GM12878 (cell line): ENCODE results near the gene FAM184B. TPM values are rescaled to one million over a fixed set of nuclear protein-coding genes. Genes with fewer than 3 reads are reported as not detected.

Experiments used
- ATAC-seq: fragments of 200-7000 bp; cut with Tn5 transposase; 3 replicates; pipeline ENCODE4 v1.9.1; 2020; ENCODE audit warnings: mild to moderate bottlenecking, moderate library complexity
- BruUV-seq: library from RNA; stranded (reverse); fragments of 400-500 nt; replicated peaks from 2 replicates; lab custom pipeline; 2021; lab: Mats Ljungman, UMichigan
- CTCF ChIA-PET: fragments of 300-600 bp; sonication (Branson Sonifier 250); formaldehyde crosslinking; extraction: SDS; loops from one replicate; lab custom pipeline; 2021; ENCODE audit warnings: inconsistent platforms; lab: Yijun Ruan, JAX
- POLR2A ChIA-PET: fragments of 350-600 bp; formaldehyde crosslinking; extraction: SDS; loops from one replicate; lab custom pipeline; 2021; ENCODE audit warnings: inconsistent platforms; lab: Charles Lee
- RAD21 ChIA-PET: fragments of 300-600 bp; sonication (Branson Sonifier 250); formaldehyde crosslinking; loops from one replicate; lab custom pipeline; 2023; ENCODE audit warnings: antibody characterized with exemption; ENCODE audit not compliant: unreplicated experiment; lab: Charles Lee
- SMC1A ChIA-PET: fragments of 300-600 bp; sonication (Branson Sonifier 250); formaldehyde crosslinking; loops from one replicate; lab custom pipeline; 2023; ENCODE audit not compliant: unreplicated experiment, uncharacterized antibody; lab: Charles Lee
- DNase-seq: peaks from one replicate; pipeline ENCODE4 v3.0.0-alpha.2; 2011; ENCODE audit warnings: low read depth, low spot score
- FAIRE-seq: peaks from 3 replicates; lab custom pipeline; 2011; peaks lifted over from hg19 to GRCh38; lab: Jason Lieb, UNC
- H2AFZ ChIP-seq: 2 replicates; pipeline ENCODE4 v1.6.0; 2011; ENCODE audit warnings: low read depth, low read length, control low read depth; ENCODE audit not compliant: control insufficient read depth
- H3K27ac ChIP-seq: 2 replicates; pipeline ENCODE4 v1.5.1; 2011; ENCODE audit warnings: control low read depth; ENCODE audit not compliant: control insufficient read depth, insufficient read depth
- H3K27me3 ChIP-seq, 2 experiments: replicated peaks in 1 of 2; 2 replicates each; pipeline versions ENCODE4 v1.6.0 to v1.6.1; 2011; ENCODE audit warnings: low read length in 1 of 2; ENCODE audit not compliant: control insufficient read depth in 2 of 2, insufficient read depth in 2 of 2
- H3K36me3 ChIP-seq, 2 experiments: 2 replicates each; pipeline ENCODE4 v1.5.1; 2011; ENCODE audit warnings: low read length in 1 of 2; ENCODE audit not compliant: control insufficient read depth in 2 of 2, insufficient read depth in 2 of 2
- H3K4me1 ChIP-seq: 2 replicates; pipeline ENCODE4 v1.6.1; 2011; ENCODE audit warnings: mild to moderate bottlenecking, low read length, moderate library complexity, mixed read lengths; ENCODE audit not compliant: control insufficient read depth, insufficient read depth
- H3K4me2 ChIP-seq: 2 replicates; pipeline ENCODE4 v1.6.0; 2011; ENCODE audit warnings: control low read depth; ENCODE audit not compliant: control insufficient read depth, insufficient read depth
- H3K4me3 ChIP-seq: fragments of 200-600 bp; sonication (generic); 2 replicates; pipeline ENCODE4 v1.5.1; 2016
- H3K79me2 ChIP-seq: 2 replicates; pipeline ENCODE4 v1.6.0; 2011; ENCODE audit warnings: low read length; ENCODE audit not compliant: control insufficient read depth, insufficient read depth
- H3K9ac ChIP-seq: 2 replicates; pipeline ENCODE4 v1.8.0; 2011; ENCODE audit warnings: low read length, control low read depth, mixed read lengths; ENCODE audit not compliant: control insufficient read depth, insufficient read depth
- H3K9me3 ChIP-seq: replicated peaks from 3 replicates; pipeline ENCODE4 v1.5.1; 2011; ENCODE audit warnings: mild to moderate bottlenecking, low read length; ENCODE audit not compliant: control insufficient read depth, insufficient read depth
- H4K20me1 ChIP-seq: 2 replicates; pipeline ENCODE4 v1.6.0; 2011; ENCODE audit not compliant: control insufficient read depth, insufficient read depth
- E2F4 ChIP-seq: IDR thresholded peaks from 2 replicates; pipeline ENCODE4 v1.6.1; 2012; ENCODE audit warnings: low read depth, low read length, improper control_type of control experiment
- EP300 ChIP-seq, 2 experiments: fragments of 150-350 bp in 1 of 2; IDR thresholded peaks; 2 replicates each; pipeline ENCODE4 v1.6.1; 2011 to 2012; ENCODE audit warnings: low read depth in 2 of 2, low read length in 2 of 2, borderline replicate concordance in 1 of 2, improper control_type of control experiment in 1 of 2, inconsistent platforms in 1 of 2; ENCODE audit not compliant: control insufficient read depth in 1 of 2
- EZH2 ChIP-seq: IDR thresholded peaks from 2 replicates; pipeline ENCODE4 v1.6.1; 2012; ENCODE audit warnings: low read depth, mild to moderate bottlenecking, control low read depth, inconsistent platforms, low read length, borderline replicate concordance; ENCODE audit not compliant: control insufficient read depth
- KDM1A ChIP-seq: fragments of 200-600 bp; sonication (generic); IDR thresholded peaks from 2 replicates; pipeline ENCODE4 v1.6.1; 2016; ENCODE audit warnings: borderline replicate concordance
- MXI1 ChIP-seq: fragments of 150-350 bp; IDR thresholded peaks from 2 replicates; pipeline ENCODE4 v1.6.1; 2011; ENCODE audit warnings: low read depth, mild to moderate bottlenecking, inconsistent platforms, low read length, improper control_type of control experiment
- NBN ChIP-seq: fragments of 450-650 bp; IDR thresholded peaks from 2 replicates; pipeline ENCODE4 v1.6.1; 2016
- NFYB ChIP-seq: IDR thresholded peaks from 2 replicates; pipeline ENCODE4 v1.6.1; 2011; ENCODE audit warnings: low read depth, mild to moderate bottlenecking, low read length, improper control_type of control experiment, moderate library complexity; ENCODE audit not compliant: insufficient read depth
- TBL1XR1 ChIP-seq: IDR thresholded peaks from 2 replicates; pipeline ENCODE4 v1.6.1; 2012; ENCODE audit warnings: low read depth, low read length, improper control_type of control experiment
- YBX1 ChIP-seq: fragments of 450-650 bp; IDR thresholded peaks from 2 replicates; pipeline ENCODE4 v1.6.1; 2016; ENCODE audit warnings: antibody characterized with exemption
- ZBTB4 ChIP-seq: fragments of 450-650 bp; formaldehyde crosslinking; IDR thresholded peaks from 2 replicates; pipeline ENCODE4 v1.4.0; 2022; ENCODE audit warnings: mild to moderate bottlenecking, moderate library complexity
- ZNF217 ChIP-seq: fragments of 450-650 bp; IDR thresholded peaks from 2 replicates; pipeline ENCODE4 v1.6.1; 2017; ENCODE audit warnings: antibody characterized with exemption, mild to moderate bottlenecking
- WGBS: methylation state at CpG from one replicate; pipeline ENCODE4 v1.1.6; 2016; ENCODE audit warnings: low lambda C conversion rate; ENCODE audit not compliant: insufficient replicate concordance, insufficient coverage; ENCODE audit errors: missing lambda C conversion rate; 5-methylcytosine and 5-hydroxymethylcytosine counted together
- in situ Hi-C: fragments of 300-500 bp; cut with MboI; formaldehyde crosslinking; loops from 9 replicates; pipeline ENCODE4 v1.14.3; 2018; ENCODE audit warnings: mixed read lengths
- intact Hi-C: fragments of 100-400 bp; cut with micrococcal nuclease; formaldehyde crosslinking; loops from one replicate; pipeline ENCODE4 v1.14.2; 2022; ENCODE audit not compliant: unreplicated experiment
- polyA plus RNA-seq, 11 experiments: library from polyadenylated mRNA; depleted of rRNA in 4 of 11; unstranded in 6 of 11; stranded (reverse) in 5 of 11; fragments of >200 nt; fragmentation: Nextera tagmentation in 4 of 11; fragmentation: Illumina TruSeq in 1 of 11; extraction: Ambion mirVana in 4 of 11; extraction: Trizol in 1 of 11; gene quantifications; 1 replicate in 1 of 11; 2 replicates in 10 of 11; pipeline versions ENCODE4 v1.2.1 to v1.2.3, GENCODE V29; 2011 to 2016; ENCODE audit warnings: inconsistent platforms in 2 of 11, missing spikeins in 2 of 11, low read depth in 1 of 11
- total RNA-seq, 4 experiments: library from RNA; depleted of rRNA in 3 of 4; stranded (reverse); fragments of >200 nt in 3 of 4; fragmentation: Illumina TruSeq in 1 of 4; extraction: Trizol in 1 of 4; gene quantifications; 2 replicates each; pipeline versions ENCODE4 v1.2.1 to v1.2.3, GENCODE V29; 2013 to 2021
- TF ChIP-seq, protein P1 (sequence below): fragments of 450-650 bp; IDR thresholded peaks from 2 replicates; pipeline ENCODE4 v1.6.1; 2017; ENCODE audit warnings: mild to moderate bottlenecking, moderate library complexity
- TF ChIP-seq, protein P2 (sequence below): fragments of 150-350 bp; IDR thresholded peaks from 2 replicates; pipeline ENCODE4 v1.6.1; 2016; ENCODE audit warnings: low read depth, low read length

FAM184B gene
- total and polyA plus RNA-seq, 10 of the 15 experiments (the other 5 are each of a cell fraction or from before 2014, with no cell fraction given): under 0.01 TPM; not detected in 9

DNA sequence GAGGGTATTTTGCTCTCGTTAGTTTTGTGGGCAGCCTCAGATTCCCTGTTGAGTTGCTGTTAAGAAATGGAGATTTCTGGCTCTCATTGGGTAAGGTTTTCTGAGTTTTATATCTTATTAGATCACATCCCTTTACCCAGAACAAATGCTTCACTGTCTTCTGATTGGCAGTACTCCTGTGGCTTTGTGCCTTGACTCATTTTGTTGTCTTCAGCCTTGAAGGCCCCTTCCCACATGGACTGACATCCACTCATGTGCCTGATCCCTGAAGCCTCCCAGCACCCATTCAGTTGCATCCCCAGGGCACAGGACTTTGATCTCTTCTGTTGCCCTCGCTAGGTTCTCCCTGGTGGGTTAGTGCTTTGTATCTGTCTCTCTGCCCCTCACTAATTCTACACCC is 156.6 kb downstream of the FAM184B start:
- no TSS peak for BruUV-seq
- SMC1A ChIA-PET: no interaction called here
- H4K20me1 ChIP-seq: no peaks in the 10 kb centered on the region
- no peak overlapping the region for H3K4me2 ChIP-seq
- FAIRE-seq (no peak), ATAC-seq (no peak), DNase-seq (no peak)
- H3K27ac ChIP-seq: no peak overlapping the region
- H2AFZ ChIP-seq: no peak overlapping the region
- H3K79me2 ChIP-seq: no peaks in the 10 kb centered on the region; the same call in 1 of the 2 replicates
- H3K27me3 ChIP-seq: no peaks in the 10 kb centered on the region
- H3K4me1 ChIP-seq: no peaks in the 10 kb centered on the region
- no peaks in the 10 kb centered on the region for H3K9me3 ChIP-seq
- no peak overlapping the region for H3K4me3 ChIP-seq
- POLR2A ChIA-PET: no interaction called here
- in situ Hi-C loops (no loop called here), intact Hi-C loops (no loop called here)
- no peak overlapping the region for H3K9ac ChIP-seq
- CTCF ChIA-PET: no interaction called here
- 73% methylated on average over 2 of the region's 2 CpGs for WGBS
- peaks cover 20 to 25% of the 10 kb centered on the region in 2 experiments for H3K36me3 ChIP-seq
- RAD21 ChIA-PET: no interaction called here
- TF ChIP-seq YBX1 (no peak), MXI1 (no peak), ZBTB4 (no peak), EP300 (IDR thresholded peaks at IDR 0.05; ENCODE audit: borderline replicate concordance in 1 of 2, control insufficient read depth in 1 of 2, low read depth in 2 of 2, low read length in 2 of 2) (no peak), NBN (no peak), ZNF217 (no peak), TBL1XR1 (no peak), KDM1A (no peak), E2F4 (no peak), NFYB (no peak), EZH2 (no peak)
- TF ChIP-seq, protein P1, sequence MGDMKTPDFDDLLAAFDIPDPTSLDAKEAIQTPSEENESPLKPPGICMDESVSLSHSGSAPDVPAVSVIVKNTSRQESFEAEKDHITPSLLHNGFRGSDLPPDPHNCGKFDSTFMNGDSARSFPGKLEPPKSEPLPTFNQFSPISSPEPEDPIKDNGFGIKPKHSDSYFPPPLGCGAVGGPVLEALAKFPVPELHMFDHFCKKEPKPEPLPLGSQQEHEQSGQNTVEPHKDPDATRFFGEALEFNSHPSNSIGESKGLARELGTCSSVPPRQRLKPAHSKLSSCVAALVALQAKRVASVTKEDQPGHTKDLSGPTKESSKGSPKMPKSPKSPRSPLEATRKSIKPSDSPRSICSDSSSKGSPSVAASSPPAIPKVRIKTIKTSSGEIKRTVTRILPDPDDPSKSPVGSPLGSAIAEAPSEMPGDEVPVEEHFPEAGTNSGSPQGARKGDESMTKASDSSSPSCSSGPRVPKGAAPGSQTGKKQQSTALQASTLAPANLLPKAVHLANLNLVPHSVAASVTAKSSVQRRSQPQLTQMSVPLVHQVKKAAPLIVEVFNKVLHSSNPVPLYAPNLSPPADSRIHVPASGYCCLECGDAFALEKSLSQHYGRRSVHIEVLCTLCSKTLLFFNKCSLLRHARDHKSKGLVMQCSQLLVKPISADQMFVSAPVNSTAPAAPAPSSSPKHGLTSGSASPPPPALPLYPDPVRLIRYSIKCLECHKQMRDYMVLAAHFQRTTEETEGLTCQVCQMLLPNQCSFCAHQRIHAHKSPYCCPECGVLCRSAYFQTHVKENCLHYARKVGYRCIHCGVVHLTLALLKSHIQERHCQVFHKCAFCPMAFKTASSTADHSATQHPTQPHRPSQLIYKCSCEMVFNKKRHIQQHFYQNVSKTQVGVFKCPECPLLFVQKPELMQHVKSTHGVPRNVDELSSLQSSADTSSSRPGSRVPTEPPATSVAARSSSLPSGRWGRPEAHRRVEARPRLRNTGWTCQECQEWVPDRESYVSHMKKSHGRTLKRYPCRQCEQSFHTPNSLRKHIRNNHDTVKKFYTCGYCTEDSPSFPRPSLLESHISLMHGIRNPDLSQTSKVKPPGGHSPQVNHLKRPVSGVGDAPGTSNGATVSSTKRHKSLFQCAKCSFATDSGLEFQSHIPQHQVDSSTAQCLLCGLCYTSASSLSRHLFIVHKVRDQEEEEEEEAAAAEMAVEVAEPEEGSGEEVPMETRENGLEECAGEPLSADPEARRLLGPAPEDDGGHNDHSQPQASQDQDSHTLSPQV: no peak
- TF ChIP-seq, protein P2, sequence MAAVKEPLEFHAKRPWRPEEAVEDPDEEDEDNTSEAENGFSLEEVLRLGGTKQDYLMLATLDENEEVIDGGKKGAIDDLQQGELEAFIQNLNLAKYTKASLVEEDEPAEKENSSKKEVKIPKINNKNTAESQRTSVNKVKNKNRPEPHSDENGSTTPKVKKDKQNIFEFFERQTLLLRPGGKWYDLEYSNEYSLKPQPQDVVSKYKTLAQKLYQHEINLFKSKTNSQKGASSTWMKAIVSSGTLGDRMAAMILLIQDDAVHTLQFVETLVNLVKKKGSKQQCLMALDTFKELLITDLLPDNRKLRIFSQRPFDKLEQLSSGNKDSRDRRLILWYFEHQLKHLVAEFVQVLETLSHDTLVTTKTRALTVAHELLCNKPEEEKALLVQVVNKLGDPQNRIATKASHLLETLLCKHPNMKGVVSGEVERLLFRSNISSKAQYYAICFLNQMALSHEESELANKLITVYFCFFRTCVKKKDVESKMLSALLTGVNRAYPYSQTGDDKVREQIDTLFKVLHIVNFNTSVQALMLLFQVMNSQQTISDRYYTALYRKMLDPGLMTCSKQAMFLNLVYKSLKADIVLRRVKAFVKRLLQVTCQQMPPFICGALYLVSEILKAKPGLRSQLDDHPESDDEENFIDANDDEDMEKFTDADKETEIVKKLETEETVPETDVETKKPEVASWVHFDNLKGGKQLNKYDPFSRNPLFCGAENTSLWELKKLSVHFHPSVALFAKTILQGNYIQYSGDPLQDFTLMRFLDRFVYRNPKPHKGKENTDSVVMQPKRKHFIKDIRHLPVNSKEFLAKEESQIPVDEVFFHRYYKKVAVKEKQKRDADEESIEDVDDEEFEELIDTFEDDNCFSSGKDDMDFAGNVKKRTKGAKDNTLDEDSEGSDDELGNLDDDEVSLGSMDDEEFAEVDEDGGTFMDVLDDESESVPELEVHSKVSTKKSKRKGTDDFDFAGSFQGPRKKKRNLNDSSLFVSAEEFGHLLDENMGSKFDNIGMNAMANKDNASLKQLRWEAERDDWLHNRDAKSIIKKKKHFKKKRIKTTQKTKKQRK: no peak
